ENCODE results near the gene PCDHGA1. TPM values are rescaled to one million over a fixed set of nuclear protein-coding genes. Genes with fewer than 3 reads are reported as not detected.

Gene PCDHGA1
- total RNA-seq, 4 donors from 2014 or later, result 0.12 to 2.2 (median 0.59) TPM

- peak; percentile 66 for ATAC-seq (ENCODE audit: low FRiP score)
- DNase-seq (ENCODE audit: low spot score), result no peak
- no peak for TF ChIP-seq CTCF (IDR thresholded peaks at IDR 0.05)
Observed at GRCh38 chr5:141529002-141529401, 198.7 kb downstream of the PCDHGA1 start.

- TF ChIP-seq CTCF (IDR thresholded peaks at IDR 0.05), result no peak
- ATAC-seq (ENCODE audit: low FRiP score) (no peak), DNase-seq (ENCODE audit: low spot score) (no peak)
Observed at GRCh38 chr5:141529873-141530272, 199.6 kb downstream of the PCDHGA1 start.

DNA sequence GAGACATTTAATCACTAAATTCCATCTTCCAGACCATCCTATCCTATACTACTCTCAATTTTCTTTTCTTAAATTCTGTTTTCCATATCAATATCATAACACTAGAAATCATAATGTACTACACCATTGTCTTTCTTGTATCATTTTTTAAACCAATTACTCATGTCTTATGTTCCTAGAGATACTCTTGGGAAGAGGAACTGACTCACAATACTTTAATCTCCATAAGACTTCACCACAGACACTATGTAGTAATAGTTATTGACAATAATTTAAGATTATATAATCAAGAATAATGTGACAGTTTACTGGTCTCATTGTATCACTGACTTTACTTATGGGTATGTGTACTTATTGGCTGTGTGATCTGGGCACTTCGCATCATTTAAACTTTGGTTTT, 202.4 kb downstream of the PCDHGA1 start:
- no peak for ATAC-seq (ENCODE audit: low FRiP score)
- no peak for DNase-seq (ENCODE audit: low spot score)
- no peak for TF ChIP-seq CTCF (IDR thresholded peaks at IDR 0.05)

DNA sequence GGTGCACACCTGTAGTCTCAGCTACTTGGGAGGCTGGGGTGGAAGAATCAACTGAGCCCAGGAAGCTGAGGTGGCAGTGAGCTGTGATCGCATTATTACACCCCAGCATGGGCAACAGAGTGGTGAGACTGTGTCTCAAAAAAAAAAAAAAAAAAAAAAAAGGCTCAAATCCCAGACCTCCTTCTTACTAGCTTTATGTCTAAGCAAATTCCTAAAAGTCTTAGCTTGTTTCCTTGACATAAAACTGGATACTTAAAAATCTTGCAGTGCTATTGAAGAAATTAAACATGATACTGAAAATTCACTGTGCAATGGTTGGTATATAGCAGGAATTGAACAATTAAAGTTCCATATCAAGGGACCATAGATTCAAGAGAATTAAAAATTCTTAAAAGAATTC, 203.6 kb downstream of the PCDHGA1 start:
- ATAC-seq (ENCODE audit: low FRiP score) (no peak), DNase-seq (ENCODE audit: low spot score) (no peak)
- no peak for TF ChIP-seq CTCF (IDR thresholded peaks at IDR 0.05)

DNA sequence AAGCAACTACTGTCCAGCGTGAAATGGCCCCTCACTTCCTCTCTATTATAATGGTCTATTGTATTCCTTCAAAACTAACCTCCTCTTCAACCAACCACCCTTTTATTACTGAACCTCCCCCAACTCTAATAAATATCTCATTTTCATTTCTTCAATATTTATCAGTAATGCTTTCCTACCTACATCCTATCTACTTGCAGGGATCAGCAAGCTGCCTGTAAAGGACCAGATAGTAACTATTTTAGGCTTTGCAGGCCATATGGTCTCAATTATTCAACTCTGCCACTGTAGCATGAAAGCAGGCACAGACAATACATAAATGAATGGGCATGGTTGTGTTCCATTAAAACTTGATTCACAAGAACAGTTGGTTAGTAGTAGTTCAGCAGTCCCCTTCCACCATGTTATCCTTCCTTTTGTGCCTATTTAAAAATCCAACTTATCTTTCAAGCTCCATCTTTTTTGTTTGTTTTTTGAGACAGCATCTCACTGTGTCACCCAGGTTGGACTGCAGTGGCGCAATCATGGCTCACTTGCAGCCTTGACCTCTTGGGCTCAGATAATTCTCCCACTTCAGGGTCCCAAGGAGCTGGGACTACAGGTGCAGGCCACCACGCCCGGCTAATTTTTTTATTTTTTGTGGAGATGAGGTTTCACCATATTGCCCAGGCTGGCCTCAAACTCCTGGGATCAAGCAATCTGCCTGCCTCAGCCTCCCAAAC, 204.3 kb downstream of the PCDHGA1 start:
- ATAC-seq (ENCODE audit: low FRiP score) (no peak), DNase-seq (ENCODE audit: low spot score) (no peak)
- TF ChIP-seq CTCF (IDR thresholded peaks at IDR 0.05), result no peak

- no peak for DNase-seq (ENCODE audit: low spot score)
- TF ChIP-seq CTCF (IDR thresholded peaks at IDR 0.05), result no peak
- no peak for ATAC-seq (ENCODE audit: low FRiP score)
Observed at GRCh38 chr5:141543053-141543452, 212.7 kb downstream of the PCDHGA1 start.

DNA sequence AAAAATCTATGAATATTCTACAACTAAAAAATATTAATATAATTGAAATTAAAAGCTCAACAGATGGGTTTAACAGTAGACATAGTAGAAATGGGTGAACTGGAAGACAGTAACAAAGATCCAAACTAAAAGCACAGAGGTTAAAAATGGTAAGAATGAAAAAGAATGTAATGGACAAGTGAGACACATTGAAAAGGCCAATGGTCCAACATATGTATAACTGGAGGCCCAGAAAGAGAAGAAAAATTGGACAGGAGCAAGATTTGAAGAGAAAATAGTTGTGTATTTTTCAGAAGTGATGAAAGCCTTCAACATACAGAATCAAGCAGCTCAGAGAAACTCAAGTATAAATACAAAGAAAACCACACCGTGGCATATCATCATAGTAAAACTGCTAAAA, 217.2 kb downstream of the PCDHGA1 start:
- no peak for TF ChIP-seq CTCF (IDR thresholded peaks at IDR 0.05)
- no peak for DNase-seq (ENCODE audit: low spot score)
- no peak for ATAC-seq (ENCODE audit: low FRiP score)

Data from omental fat pad (tissue), 4 donors.